CD4-positive, alpha-beta memory T cell (primary cell): ENCODE data around the gene GRIPAP1. TPM values are rescaled to one million over a fixed set of nuclear protein-coding genes. Genes with fewer than 3 reads are reported as not detected.

Experiments
- CTCF ChIA-PET: fragments of 350-600 bp; sonication (Branson Sonifier 250); formaldehyde crosslinking; loops from one replicate; lab custom pipeline; 2021; ENCODE audit warnings: inconsistent platforms; ENCODE audit not compliant: partially characterized antibody; lab: Charles Lee
- POLR2A ChIA-PET: fragments of 350-600 bp; sonication (Branson Sonifier 250); formaldehyde crosslinking; loops from one replicate; lab custom pipeline; 2021; ENCODE audit not compliant: partially characterized antibody; lab: Charles Lee
- DNase-seq, 5 donors: peaks; one replicate each; pipeline versions ENCODE4 v3.0.0 to v3.0.0-alpha.2; 2020 to 2022; ENCODE audit warnings: mixed read lengths in 1 of 5
- H3K27ac ChIP-seq: one replicate; pipeline ENCODE4 v1.7.0; 2013; ENCODE audit warnings: low read depth, low read length
- H3K27me3 ChIP-seq: 2 replicates; pipeline ENCODE4 v1.7.0; 2013; ENCODE audit warnings: mild to moderate bottlenecking, low read length, moderate library complexity; ENCODE audit not compliant: insufficient read depth
- H3K36me3 ChIP-seq: 2 replicates; pipeline ENCODE4 v1.7.0; 2013; ENCODE audit warnings: mild to moderate bottlenecking, low read length, moderate library complexity; ENCODE audit not compliant: insufficient read depth
- H3K4me1 ChIP-seq: 2 replicates; pipeline ENCODE4 v1.7.0; 2013; ENCODE audit warnings: mild to moderate bottlenecking, low read length, moderate library complexity; ENCODE audit not compliant: insufficient read depth
- H3K4me3 ChIP-seq, 2 donors: one replicate each; pipeline ENCODE4 v1.7.0; 2013; ENCODE audit warnings: low read length in 2 of 2, mild to moderate bottlenecking in 1 of 2
- H3K9me3 ChIP-seq, 2 donors: one replicate each; pipeline ENCODE4 v1.7.0; 2013; ENCODE audit warnings: low read length in 2 of 2, control low read depth in 1 of 2; ENCODE audit not compliant: control insufficient read depth in 1 of 2
- H3K27ac Mint-ChIP-seq, 7 donors: one replicate each; pipeline ENCODE4 v1.8.0; 2020 to 2021; ENCODE audit warnings: mixed read lengths in 7 of 7, mild to moderate bottlenecking in 6 of 7, inconsistent platforms in 3 of 7, moderate library complexity in 3 of 7
- H3K27me3 Mint-ChIP-seq, 2 donors: one replicate each; pipeline ENCODE4 v1.8.0; 2020 to 2021; ENCODE audit warnings: mixed read lengths in 2 of 2
- H3K36me3 Mint-ChIP-seq, 2 donors: one replicate each; pipeline ENCODE4 v1.8.0; 2020 to 2021; ENCODE audit warnings: mixed read lengths in 2 of 2, inconsistent platforms in 1 of 2, mild to moderate bottlenecking in 1 of 2
- H3K4me1 Mint-ChIP-seq, 4 donors: one replicate each; pipeline ENCODE4 v1.8.0; 2020 to 2021; ENCODE audit warnings: mixed read lengths in 4 of 4, mild to moderate bottlenecking in 1 of 4
- H3K4me3 Mint-ChIP-seq, 8 donors: one replicate each; pipeline ENCODE4 v1.8.0; 2020 to 2021; ENCODE audit warnings: mixed read lengths in 8 of 8, mild to moderate bottlenecking in 7 of 8, moderate library complexity in 6 of 8, inconsistent platforms in 3 of 8
- H3K9me3 Mint-ChIP-seq, 8 donors: one replicate each; pipeline ENCODE4 v1.8.0; 2020 to 2021; ENCODE audit warnings: mixed read lengths in 8 of 8, mild to moderate bottlenecking in 5 of 8, inconsistent platforms in 3 of 8, moderate library complexity in 1 of 8
- intact Hi-C: fragments of 100-400 bp; cut with micrococcal nuclease; formaldehyde crosslinking; loops from one replicate; pipeline ENCODE4 v1.15.1; 2023
- polyA plus RNA-seq, 2 donors: library from polyadenylated mRNA; unstranded; fragments of 300-500 nt; fragmentation: Illumina TruSeq; gene quantifications; one replicate each; pipeline ENCODE4 v1.2.3, GENCODE V29; 2021
- total RNA-seq, 2 experiments: library from RNA; stranded (reverse); gene quantifications; one replicate each; pipeline ENCODE4 v1.2.3, GENCODE V29; 2021

GRIPAP1 gene
- total and polyA plus RNA-seq, 4 experiments from 2014 or later: 4.8 to 111 (median 59.2) TPM

DNA sequence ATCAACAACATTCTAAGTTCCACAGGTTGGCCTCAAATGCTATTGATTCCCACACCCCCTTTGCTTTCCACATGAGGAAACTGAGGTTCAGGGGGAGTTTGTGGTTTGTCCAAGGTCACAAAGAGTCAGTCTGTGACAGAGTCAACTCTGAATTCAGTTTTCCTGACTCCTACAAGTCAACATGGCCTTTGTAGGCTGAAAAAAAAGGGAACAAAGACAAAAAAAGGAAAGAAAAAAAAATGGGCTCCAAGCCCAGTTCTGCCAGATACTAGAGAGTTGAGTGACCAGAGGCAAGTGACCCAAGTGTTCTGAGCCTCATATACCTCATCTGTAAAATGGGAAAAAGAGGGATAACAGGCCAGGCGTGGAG, 66.8 kb downstream of the GRIPAP1 start:
- CTCF ChIA-PET: interaction anchor here (2.8 kb wide), 1 partner anchor 43 kb away, joined by 17 read pairs; no protein-coding TSS in a partner anchor
- H3K27ac Mint-ChIP-seq: peak overlapping the region; percentile 95 to 99 (median 97)
- peak overlapping the region in 6 of 8 donors; percentile 39 to 80 (median 70) for H3K4me3 Mint-ChIP-seq
- H3K4me1 ChIP-seq: peaks cover 73% of the 10 kb centered on the region
- H3K27me3 Mint-ChIP-seq: no peaks in the 10 kb centered on the region
- no peak for DNase-seq
- no peak overlapping the region for H3K4me3 ChIP-seq
- H3K27me3 ChIP-seq: no peaks in the 10 kb centered on the region
- H3K9me3 ChIP-seq: no peaks in the 10 kb centered on the region
- H3K36me3 Mint-ChIP-seq: peaks cover 21 to 49% of the 10 kb centered on the region in 2 donors
- H3K27ac ChIP-seq: peak overlapping the region; percentile 68
- peaks cover 5% of the 10 kb centered on the region for H3K36me3 ChIP-seq
- POLR2A ChIA-PET: interaction anchor here (1.5 to 11.3 kb wide), 3 partner anchors 8 to 22 kb away, joined by 4 to 235 read pairs (median 10); partner anchors contain the start of gene PIM2
- H3K4me1 Mint-ChIP-seq: peaks cover 49 to 75% (median 65%) of the 10 kb centered on the region in 4 donors
- intact Hi-C loops: no loop called here
- peaks cover 0 to 5% (median 0%) of the 10 kb centered on the region in 8 donors for H3K9me3 Mint-ChIP-seq

DNA sequence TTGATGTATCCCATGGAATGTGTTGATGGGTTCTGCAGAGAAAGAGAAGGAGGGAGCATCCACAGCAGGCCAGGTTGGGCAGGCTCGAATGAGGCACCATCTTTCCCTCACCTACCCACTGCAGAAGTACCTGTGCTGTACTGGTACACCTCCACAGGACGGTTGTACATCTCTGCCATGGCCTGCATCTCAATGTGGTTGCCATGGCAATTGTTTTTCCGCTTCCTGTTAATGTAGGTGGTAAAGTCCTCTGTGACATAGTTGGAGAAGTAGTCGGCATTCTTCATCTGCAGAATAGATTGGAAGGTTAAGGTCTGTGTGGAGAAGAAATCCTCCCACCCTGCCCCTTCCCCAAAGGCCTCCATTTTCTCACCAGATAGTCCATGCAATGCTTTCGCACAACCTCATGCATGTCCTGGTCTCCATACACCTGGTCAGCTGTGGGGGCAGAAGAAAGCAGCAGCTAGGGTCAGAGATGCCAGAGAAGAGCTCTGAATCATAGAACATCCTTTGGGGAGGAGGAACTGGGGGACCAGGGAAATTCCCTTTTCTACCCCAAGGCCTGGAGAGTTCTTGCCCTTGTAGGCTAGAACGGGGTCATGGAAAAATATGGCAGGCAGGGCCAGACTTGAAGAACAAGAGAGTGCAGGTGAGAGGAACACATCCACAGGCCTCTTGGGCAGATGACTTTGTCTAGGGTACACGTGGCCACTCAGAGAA, 67.3 kb downstream of the GRIPAP1 start:
- Mint-ChIP-seq H3K4me1 (peaks cover 47 to 73% (median 61%) of the 10 kb centered on the region in 4 donors), H3K4me3 (peak overlapping the region in 7 of 8 donors; percentile 39 to 80 (median 77)), H3K9me3 (peaks cover 0 to 7% (median 0%) of the 10 kb centered on the region in 8 donors), H3K36me3 (peaks cover 24 to 49% of the 10 kb centered on the region in 2 donors), H3K27me3 (no peaks in the 10 kb centered on the region), H3K27ac (peak overlapping the region; percentile 95 to 99 (median 97))
- no peak overlapping the region for H3K4me3 ChIP-seq
- peaks cover 67% of the 10 kb centered on the region for H3K4me1 ChIP-seq
- peak overlapping the region; percentile 68 for H3K27ac ChIP-seq
- ChIA-PET POLR2A (interaction anchor here (1.0 to 11.3 kb wide), 3 partner anchors 15 to 37 kb away, joined by 3 to 235 read pairs (median 4); partner anchors contain the start of genes PIM2 and PQBP1), CTCF (interaction anchor here (1.4 kb wide), 1 partner anchor 11 kb away, joined by 3 read pairs; no protein-coding TSS in a partner anchor)
- peaks cover 5% of the 10 kb centered on the region for H3K36me3 ChIP-seq
- no peaks in the 10 kb centered on the region for H3K27me3 ChIP-seq
- no peaks in the 10 kb centered on the region for H3K9me3 ChIP-seq
- DNase-seq: peak; percentile 68 to 84 (median 80)
- intact Hi-C loops: no loop called here

DNA sequence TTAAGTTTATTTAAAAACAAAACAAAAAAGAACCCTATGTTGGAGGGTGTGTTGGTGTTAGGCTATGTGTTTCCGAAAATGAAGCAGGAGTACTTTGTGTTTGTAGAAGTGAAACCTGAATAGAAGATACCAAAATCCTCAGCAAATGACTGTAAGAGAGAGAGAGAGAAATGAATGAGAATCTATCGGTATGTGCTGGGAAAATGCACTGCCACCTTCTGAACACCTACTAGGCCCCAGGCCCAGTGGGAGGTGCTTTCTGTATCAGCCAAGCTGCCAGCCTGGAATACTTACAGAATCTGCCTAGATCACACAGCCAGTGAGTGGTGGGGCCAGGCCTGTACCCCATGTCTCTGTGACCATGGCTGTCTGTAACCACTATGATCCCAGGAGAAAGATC, 68.3 kb downstream of the GRIPAP1 start:
- peaks cover 0 to 4% (median 0%) of the 10 kb centered on the region in 8 donors for H3K9me3 Mint-ChIP-seq
- H3K27ac Mint-ChIP-seq: peak overlapping the region; percentile 95 to 99 (median 97)
- peak overlapping the region in 6 of 8 donors; percentile 26 to 80 (median 48) for H3K4me3 Mint-ChIP-seq
- no peaks in the 10 kb centered on the region for H3K27me3 Mint-ChIP-seq
- H3K27ac ChIP-seq: peak overlapping the region; percentile 68
- no peaks in the 10 kb centered on the region for H3K27me3 ChIP-seq
- DNase-seq: no peak
- H3K36me3 ChIP-seq: peaks cover 5% of the 10 kb centered on the region
- ChIA-PET POLR2A (interaction anchor here (1.0 to 11.3 kb wide), 3 partner anchors 14 to 36 kb away, joined by 3 to 235 read pairs (median 4); partner anchors contain the start of genes PIM2 and PQBP1), CTCF (interaction anchor here (1.4 kb wide), 1 partner anchor 12 kb away, joined by 3 read pairs; no protein-coding TSS in a partner anchor)
- peaks cover 39 to 63% (median 51%) of the 10 kb centered on the region in 4 donors for H3K4me1 Mint-ChIP-seq
- H3K9me3 ChIP-seq: no peaks in the 10 kb centered on the region
- H3K36me3 Mint-ChIP-seq: peaks cover 24 to 45% of the 10 kb centered on the region in 2 donors
- no peak overlapping the region for H3K4me3 ChIP-seq
- H3K4me1 ChIP-seq: peaks cover 58% of the 10 kb centered on the region
- intact Hi-C loops: no loop called here

DNA sequence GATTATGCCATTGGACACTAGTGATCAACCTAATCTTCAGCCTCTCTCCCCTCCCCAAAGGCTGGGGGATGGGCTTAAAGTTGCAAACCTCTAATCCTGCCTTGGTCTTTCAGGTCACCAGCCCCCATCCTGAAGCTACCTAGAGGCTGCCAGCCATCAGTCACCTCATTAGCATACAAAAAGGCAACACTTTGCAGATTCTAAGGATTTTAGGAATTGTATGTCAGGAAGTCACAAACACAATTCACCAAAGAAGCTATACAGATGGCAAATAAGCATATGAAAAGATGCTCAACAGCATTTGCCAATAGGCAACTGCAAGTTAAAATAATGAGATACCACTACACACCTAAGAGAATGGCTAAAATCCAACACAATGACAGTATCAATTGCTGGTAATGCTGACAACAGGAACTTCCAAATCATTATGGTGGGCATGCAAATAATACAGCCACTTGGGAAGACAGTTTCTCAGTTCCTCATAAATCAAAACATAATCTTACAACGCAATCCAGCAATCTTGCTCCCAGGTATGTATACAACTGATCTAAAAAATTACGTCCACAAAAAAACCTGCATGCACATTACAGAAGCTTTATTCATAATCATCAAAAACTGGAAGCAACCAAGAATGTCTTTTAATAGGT, 74.2 kb downstream of the GRIPAP1 start:
- no peak overlapping the region for H3K27ac ChIP-seq
- CTCF ChIA-PET: interaction anchor here (1.1 kb wide), 1 partner anchor 19 kb away, joined by 4 read pairs; no protein-coding TSS in a partner anchor
- peaks cover 0 to 2% (median 0%) of the 10 kb centered on the region in 8 donors for H3K9me3 Mint-ChIP-seq
- no peak for DNase-seq
- POLR2A ChIA-PET: interaction anchor here (0.7 to 2.1 kb wide), 6 partner anchors 8 to 30 kb away, joined by 3 to 10 read pairs (median 3); no protein-coding TSS in a partner anchor
- no peak overlapping the region for H3K4me3 Mint-ChIP-seq
- peaks cover 11% of the 10 kb centered on the region for H3K36me3 ChIP-seq
- H3K4me1 Mint-ChIP-seq: peaks cover 16 to 46% (median 21%) of the 10 kb centered on the region in 4 donors
- no peaks in the 10 kb centered on the region for H3K27me3 Mint-ChIP-seq
- no peaks in the 10 kb centered on the region for H3K9me3 ChIP-seq
- no peak overlapping the region for H3K4me3 ChIP-seq
- H3K27ac Mint-ChIP-seq: peak overlapping the region in 2 of 7 donors; percentile 14 to 35
- intact Hi-C loops: no loop called here
- peaks cover 28% of the 10 kb centered on the region for H3K4me1 ChIP-seq
- peaks cover 25 to 35% of the 10 kb centered on the region in 2 donors for H3K36me3 Mint-ChIP-seq
- no peaks in the 10 kb centered on the region for H3K27me3 ChIP-seq

DNA sequence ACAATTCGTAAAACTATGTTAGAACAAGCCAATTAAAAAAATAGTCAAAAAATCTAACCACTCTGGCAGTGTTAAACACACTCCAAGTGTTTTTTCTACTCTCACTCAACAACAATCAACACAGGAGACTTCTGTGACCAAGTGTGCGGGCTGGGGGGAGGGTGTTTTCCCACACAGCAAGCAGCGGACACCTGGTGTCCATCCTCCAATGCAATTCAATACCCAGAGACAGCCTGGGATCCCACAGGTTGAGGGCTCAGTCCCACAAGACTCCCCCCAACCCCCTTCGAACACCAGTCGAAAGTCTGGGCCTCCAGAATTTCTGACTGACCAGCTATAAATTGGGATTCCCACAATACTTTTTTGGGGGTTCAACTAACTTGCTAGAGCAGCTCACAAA, 74.9 kb downstream of the GRIPAP1 start:
- POLR2A ChIA-PET: interaction anchor here (1.0 to 2.1 kb wide), 5 partner anchors 8 to 31 kb away, joined by 3 to 10 read pairs (median 3); no protein-coding TSS in a partner anchor
- Histone ChIP-seq H3K4me1 (peaks cover 35% of the 10 kb centered on the region), H3K27ac (no peak overlapping the region), H3K4me3 (no peak overlapping the region), H3K36me3 (peaks cover 11% of the 10 kb centered on the region), H3K27me3 (no peaks in the 10 kb centered on the region), H3K9me3 (no peaks in the 10 kb centered on the region)
- H3K4me3 Mint-ChIP-seq: no peak overlapping the region
- peaks cover 24 to 36% of the 10 kb centered on the region in 2 donors for H3K36me3 Mint-ChIP-seq
- CTCF ChIA-PET: interaction anchor here (1.0 kb wide), 1 partner anchor 10 kb away, joined by 3 read pairs; no protein-coding TSS in a partner anchor
- H3K27me3 Mint-ChIP-seq: no peaks in the 10 kb centered on the region
- H3K27ac Mint-ChIP-seq: no peak overlapping the region
- peaks cover 0 to 2% (median 0%) of the 10 kb centered on the region in 8 donors for H3K9me3 Mint-ChIP-seq
- H3K4me1 Mint-ChIP-seq: peaks cover 17 to 50% (median 24%) of the 10 kb centered on the region in 4 donors
- intact Hi-C loops: no loop called here
- DNase-seq: no peak

DNA sequence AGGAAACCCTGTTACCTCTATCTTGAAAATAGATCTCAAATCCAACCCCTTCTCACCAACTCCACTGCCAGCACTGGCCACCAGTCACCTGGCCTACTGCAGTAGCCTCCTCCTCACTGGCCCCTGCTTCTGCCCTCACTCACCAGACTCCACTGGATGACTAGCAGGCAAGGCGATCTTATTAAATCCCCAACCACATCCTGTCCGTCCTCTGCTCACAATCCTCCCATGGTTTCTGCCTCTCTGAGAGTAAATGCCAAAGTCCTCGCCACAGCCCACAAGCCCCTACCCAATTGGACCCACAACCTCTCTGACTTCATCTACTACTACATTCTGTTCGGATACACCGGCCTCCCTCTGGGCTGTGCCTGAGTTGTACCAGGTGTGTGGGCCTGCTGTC, 77.8 kb downstream of the GRIPAP1 start:
- H3K27ac ChIP-seq: peak overlapping the region; percentile 1
- H3K4me1 ChIP-seq: peaks cover 61% of the 10 kb centered on the region
- Mint-ChIP-seq H3K4me1 (peaks cover 28 to 72% (median 42%) of the 10 kb centered on the region in 4 donors), H3K36me3 (peaks cover 20 to 40% of the 10 kb centered on the region in 2 donors), H3K27ac (peak overlapping the region; percentile 57 to 89 (median 83)), H3K27me3 (no peaks in the 10 kb centered on the region), H3K4me3 (peak overlapping the region in 7 of 8 donors; percentile 29 to 60 (median 46)), H3K9me3 (no peaks in the 10 kb centered on the region)
- no peak overlapping the region for H3K4me3 ChIP-seq
- H3K36me3 ChIP-seq: peaks cover 11% of the 10 kb centered on the region
- no peaks in the 10 kb centered on the region for H3K9me3 ChIP-seq
- CTCF ChIA-PET: interaction anchor here (2.9 kb wide), 1 partner anchor 13 kb away, joined by 8 read pairs; no protein-coding TSS in a partner anchor
- H3K27me3 ChIP-seq: no peaks in the 10 kb centered on the region
- DNase-seq: peak in 1 of 5 donors; percentile 37
- POLR2A ChIA-PET: interaction anchor here (0.6 to 2.4 kb wide), 2 partner anchors 12 to 28 kb away, joined by 4 to 16 read pairs; no protein-coding TSS in a partner anchor
- intact Hi-C loops: no loop called here
